Measurements from ENCODE around the gene RIN3. TPM values are rescaled to one million over a fixed set of nuclear protein-coding genes. Genes with fewer than 3 reads are reported as not detected.

The RIN3 gene
- total RNA-seq, 1 experiment from 2014 or later: 14.8 TPM

DNA sequence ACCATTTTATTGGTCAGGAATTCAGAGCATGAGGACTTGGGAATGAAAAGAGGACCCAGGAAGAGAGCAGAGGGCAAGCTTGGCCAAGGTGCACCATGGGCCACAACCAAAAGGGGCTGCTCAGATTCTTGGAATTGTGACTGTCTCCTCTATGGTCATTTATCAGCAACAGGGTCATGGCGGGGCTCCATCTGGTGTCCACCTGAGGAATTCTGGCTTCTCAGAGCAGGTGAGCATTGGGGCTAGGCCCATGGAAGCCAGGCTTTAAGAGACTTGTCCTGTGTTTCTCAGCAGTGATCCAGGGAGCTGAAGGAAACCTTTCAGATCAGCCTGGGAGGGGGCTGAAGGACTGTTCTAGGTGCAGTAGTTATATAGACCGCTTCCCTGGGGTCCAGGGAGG lies 2.6 kb upstream of the RIN3 start:
- peak overlapping the region; percentile 86 for H3K27ac ChIP-seq
- H3K79me2 ChIP-seq (ENCODE audit: low read depth): peaks cover 34% of the 10 kb centered on the region
- H3K4me3 ChIP-seq: peak overlapping the region; percentile 32; the same call in 1 of the 2 replicates
- peak in 1 of 2 experiments; percentile 19 for DNase-seq
- TSS peak; percentile 24 for BruUV-seq (replicated peaks)
- H2AFZ ChIP-seq: peak overlapping the region; percentile 33
- intact Hi-C loops (cut with micrococcal nuclease; ENCODE audit: unreplicated experiment): loop anchor here (2.0 kb wide), 1 partner anchor 40 kb away; no protein-coding TSS in a partner anchor
- no peaks in the 10 kb centered on the region for H4K20me1 ChIP-seq (ENCODE audit: insufficient read depth)
- POLR2A ChIA-PET (ENCODE audit: unreplicated experiment): no interaction called here
- CTCF ChIA-PET: no interaction called here
- no peaks in the 10 kb centered on the region for H3K9me3 ChIP-seq (ENCODE audit: insufficient read depth, low read depth)
- H3F3A ChIP-seq (ENCODE audit: insufficient read depth, low read depth): peaks cover 40% of the 10 kb centered on the region
- no peaks in the 10 kb centered on the region for H3K36me3 ChIP-seq (ENCODE audit: low read depth)
- H3K9me2 ChIP-seq (ENCODE audit: insufficient read depth): no peaks in the 10 kb centered on the region
- peaks cover 66% of the 10 kb centered on the region for H3K4me1 ChIP-seq (replicated peaks; ENCODE audit: insufficient read depth)
- H3K4me2 ChIP-seq: peak overlapping the region; percentile 69
- no peaks in the 10 kb centered on the region for H3K27me3 ChIP-seq (ENCODE audit: insufficient read depth, low read depth)
- TF ChIP-seq, protein P1, sequence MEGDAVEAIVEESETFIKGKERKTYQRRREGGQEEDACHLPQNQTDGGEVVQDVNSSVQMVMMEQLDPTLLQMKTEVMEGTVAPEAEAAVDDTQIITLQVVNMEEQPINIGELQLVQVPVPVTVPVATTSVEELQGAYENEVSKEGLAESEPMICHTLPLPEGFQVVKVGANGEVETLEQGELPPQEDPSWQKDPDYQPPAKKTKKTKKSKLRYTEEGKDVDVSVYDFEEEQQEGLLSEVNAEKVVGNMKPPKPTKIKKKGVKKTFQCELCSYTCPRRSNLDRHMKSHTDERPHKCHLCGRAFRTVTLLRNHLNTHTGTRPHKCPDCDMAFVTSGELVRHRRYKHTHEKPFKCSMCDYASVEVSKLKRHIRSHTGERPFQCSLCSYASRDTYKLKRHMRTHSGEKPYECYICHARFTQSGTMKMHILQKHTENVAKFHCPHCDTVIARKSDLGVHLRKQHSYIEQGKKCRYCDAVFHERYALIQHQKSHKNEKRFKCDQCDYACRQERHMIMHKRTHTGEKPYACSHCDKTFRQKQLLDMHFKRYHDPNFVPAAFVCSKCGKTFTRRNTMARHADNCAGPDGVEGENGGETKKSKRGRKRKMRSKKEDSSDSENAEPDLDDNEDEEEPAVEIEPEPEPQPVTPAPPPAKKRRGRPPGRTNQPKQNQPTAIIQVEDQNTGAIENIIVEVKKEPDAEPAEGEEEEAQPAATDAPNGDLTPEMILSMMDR (conservative IDR thresholded peaks at IDR 0.05): peak; percentile 40; the same call in 1 of the 2 replicates
- no peak for TF ChIP-seq EZH2 (IDR thresholded peaks at IDR 0.05; ENCODE audit: low read depth)

GRCh38 chr14:92511453-92512238 lies 1.9 kb upstream of the RIN3 start:
- CTCF ChIA-PET: interaction anchor here (0.7 kb wide), 1 partner anchor 53 kb away, joined by 3 read pairs; no protein-coding TSS in a partner anchor
- Histone ChIP-seq H3K36me3 (ENCODE audit: low read depth) (no peaks in the 10 kb centered on the region), H2AFZ (peak overlapping the region; percentile 33), H3K4me2 (peak overlapping the region; percentile 69), H4K20me1 (ENCODE audit: insufficient read depth) (no peaks in the 10 kb centered on the region), H3K27ac (peak overlapping the region; percentile 86), H3F3A (ENCODE audit: insufficient read depth, low read depth) (peaks cover 40% of the 10 kb centered on the region), H3K4me1 (replicated peaks; ENCODE audit: insufficient read depth) (peaks cover 61% of the 10 kb centered on the region), H3K9me3 (ENCODE audit: insufficient read depth, low read depth) (no peaks in the 10 kb centered on the region), H3K4me3 (peak overlapping the region; percentile 32; the same call in 1 of the 2 replicates), H3K79me2 (ENCODE audit: low read depth) (peaks cover 41% of the 10 kb centered on the region), H3K27me3 (ENCODE audit: insufficient read depth, low read depth) (no peaks in the 10 kb centered on the region), H3K9me2 (ENCODE audit: insufficient read depth) (no peaks in the 10 kb centered on the region)
- intact Hi-C loops (cut with micrococcal nuclease; ENCODE audit: unreplicated experiment): loop anchor here (2.0 kb wide), 1 partner anchor 41 kb away; no protein-coding TSS in a partner anchor
- BruUV-seq (replicated peaks): no TSS peak
- POLR2A ChIA-PET (ENCODE audit: unreplicated experiment): no interaction called here
- TF ChIP-seq, protein P1 (conservative IDR thresholded peaks at IDR 0.05): no peak
- TF ChIP-seq EZH2 (IDR thresholded peaks at IDR 0.05; ENCODE audit: low read depth): no peak
- peak; percentile 50 to 88 for DNase-seq

DNA sequence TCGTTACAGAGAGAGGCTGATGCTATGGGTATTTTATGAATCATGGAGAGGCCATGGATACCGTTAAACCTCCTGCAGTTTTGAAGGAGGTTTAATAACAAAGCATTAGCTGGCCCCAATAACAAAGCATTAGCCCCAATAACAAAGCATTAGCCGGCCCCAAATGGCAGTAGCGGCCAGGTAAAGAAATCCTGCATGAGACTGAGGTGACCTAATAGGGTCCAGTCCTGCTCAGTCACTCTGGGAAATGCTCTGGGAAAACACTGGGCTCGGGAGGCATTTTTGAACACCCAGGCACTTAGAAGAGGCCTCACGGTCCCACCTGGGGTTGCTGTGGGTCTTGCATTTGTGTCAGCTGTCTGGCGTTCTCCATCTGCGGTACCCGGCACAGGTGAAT lies 776 bp upstream of the RIN3 start:
- BruUV-seq (replicated peaks): no TSS peak
- POLR2A ChIA-PET (ENCODE audit: unreplicated experiment): no interaction called here
- H3K4me2 ChIP-seq: peak overlapping the region; percentile 97
- peak overlapping the region; percentile 87; the same call in 1 of the 2 replicates for H2AFZ ChIP-seq
- peak overlapping the region; percentile 99; the same call in 1 of the 2 replicates for H3K4me3 ChIP-seq
- no peaks in the 10 kb centered on the region for H4K20me1 ChIP-seq (ENCODE audit: insufficient read depth)
- H3K27me3 ChIP-seq (ENCODE audit: insufficient read depth, low read depth): no peaks in the 10 kb centered on the region
- no peak for TF ChIP-seq EZH2 (IDR thresholded peaks at IDR 0.05; ENCODE audit: low read depth)
- TF ChIP-seq, protein P1 (conservative IDR thresholded peaks at IDR 0.05): no peak
- H3K9me3 ChIP-seq (ENCODE audit: insufficient read depth, low read depth): no peaks in the 10 kb centered on the region
- peak overlapping the region; percentile 86 for H3K27ac ChIP-seq
- DNase-seq: no peak
- CTCF ChIA-PET: no interaction called here
- intact Hi-C loops (cut with micrococcal nuclease; ENCODE audit: unreplicated experiment): no loop called here
- no peaks in the 10 kb centered on the region for H3K36me3 ChIP-seq (ENCODE audit: low read depth)
- H3K9me2 ChIP-seq (ENCODE audit: insufficient read depth): no peaks in the 10 kb centered on the region
- peaks cover 32% of the 10 kb centered on the region for H3F3A ChIP-seq (ENCODE audit: insufficient read depth, low read depth)
- H3K79me2 ChIP-seq (ENCODE audit: low read depth): peaks cover 52% of the 10 kb centered on the region
- H3K4me1 ChIP-seq (replicated peaks; ENCODE audit: insufficient read depth): peaks cover 50% of the 10 kb centered on the region
